ENCODE measurements around the gene PIGA.

The PIGA gene, protein sequence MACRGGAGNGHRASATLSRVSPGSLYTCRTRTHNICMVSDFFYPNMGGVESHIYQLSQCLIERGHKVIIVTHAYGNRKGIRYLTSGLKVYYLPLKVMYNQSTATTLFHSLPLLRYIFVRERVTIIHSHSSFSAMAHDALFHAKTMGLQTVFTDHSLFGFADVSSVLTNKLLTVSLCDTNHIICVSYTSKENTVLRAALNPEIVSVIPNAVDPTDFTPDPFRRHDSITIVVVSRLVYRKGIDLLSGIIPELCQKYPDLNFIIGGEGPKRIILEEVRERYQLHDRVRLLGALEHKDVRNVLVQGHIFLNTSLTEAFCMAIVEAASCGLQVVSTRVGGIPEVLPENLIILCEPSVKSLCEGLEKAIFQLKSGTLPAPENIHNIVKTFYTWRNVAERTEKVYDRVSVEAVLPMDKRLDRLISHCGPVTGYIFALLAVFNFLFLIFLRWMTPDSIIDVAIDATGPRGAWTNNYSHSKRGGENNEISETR

DNA sequence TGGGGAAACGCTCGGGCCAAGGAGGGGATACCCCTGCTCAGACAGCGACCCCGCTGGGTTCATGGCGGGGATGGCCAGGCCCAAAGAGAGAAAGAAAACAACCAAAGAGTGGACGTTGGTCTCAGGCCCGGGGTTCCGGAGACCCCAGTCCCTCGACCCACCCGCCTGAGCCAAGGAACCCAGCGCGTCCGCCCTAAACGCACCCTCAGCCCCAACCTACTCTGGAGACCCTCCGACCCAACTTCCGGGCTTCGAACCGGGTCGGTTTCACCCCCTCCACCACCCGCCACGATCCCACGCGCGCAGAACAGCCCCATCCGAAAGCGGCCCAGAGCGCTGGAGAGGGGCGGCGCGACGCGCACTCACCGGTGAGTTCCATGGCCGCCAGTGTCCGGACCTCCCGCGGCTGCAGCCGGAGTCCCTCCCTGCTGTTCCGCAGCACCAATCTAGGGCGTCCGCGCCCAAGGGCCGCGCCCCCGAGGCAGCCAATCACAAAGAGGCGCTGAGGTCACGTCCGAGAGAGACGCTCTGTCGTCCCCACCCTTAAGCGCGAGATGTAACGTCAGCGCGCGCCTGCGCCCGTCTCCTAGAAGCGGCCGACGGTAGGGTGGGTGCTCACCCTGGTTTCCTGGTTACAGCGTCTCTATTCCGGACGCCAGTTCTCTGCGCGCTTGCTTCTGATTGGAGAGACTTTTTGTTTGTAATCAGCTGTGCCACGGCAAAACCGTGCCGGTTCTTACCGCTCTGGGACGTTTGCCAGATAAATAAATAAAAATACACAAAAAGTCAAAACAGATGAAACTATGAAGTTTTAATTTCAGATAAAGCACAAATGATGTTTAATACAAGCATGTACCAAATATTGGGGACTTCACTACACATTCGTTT, at the start of gene PIGA:
PIGA (minus strand) TSS at position 389 of the 888 bp plus-strand sequence. CDS start 3,593 bp downstream, outside the sequence.
- peak; percentile 96 for DNase-seq

DNA sequence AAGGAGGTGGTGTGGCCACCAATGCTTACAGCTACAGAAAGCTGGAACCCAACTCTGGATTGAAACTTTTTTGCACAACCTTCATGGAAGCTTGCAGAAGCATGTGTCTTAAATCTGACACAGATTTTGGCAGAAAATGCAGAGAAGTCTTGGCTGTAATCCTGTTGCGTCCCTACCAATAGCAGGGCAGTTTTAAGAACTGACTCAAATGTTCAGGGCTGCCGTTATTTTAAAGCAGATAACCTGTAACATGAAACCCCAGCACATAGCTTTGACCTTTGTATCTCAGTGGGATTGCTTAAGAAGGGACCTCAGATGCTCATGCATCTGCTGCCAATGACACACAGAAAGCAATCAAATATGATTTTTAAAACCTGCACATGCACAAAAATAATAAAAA, 49.0 kb upstream of the PIGA start, which contains the start of gene VEGFD:
VEGFD (minus strand) TSS at position 110 of the 400 bp plus-strand sequence. CDS start 467 bp downstream, outside the sequence.
- DNase-seq = no peak

DNA sequence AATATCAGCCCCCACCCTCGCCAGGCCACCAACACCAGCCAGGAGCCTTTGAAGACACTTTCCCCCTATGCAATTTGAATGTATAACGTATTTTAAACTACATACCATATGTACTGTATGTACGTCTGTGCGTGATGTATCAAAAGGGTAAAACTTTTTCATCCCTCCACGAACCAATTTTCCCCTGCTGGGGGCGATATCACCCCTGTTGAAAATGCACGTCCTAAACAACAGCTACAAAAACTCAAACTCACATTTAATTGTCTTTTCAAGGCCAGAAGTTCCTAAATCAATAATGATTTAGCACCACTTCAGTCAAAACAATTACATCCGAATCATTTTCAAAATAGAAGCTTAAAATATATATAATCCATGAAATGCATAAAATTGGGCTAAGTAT, 47.5 kb upstream of the PIGA start:
- no peak for DNase-seq

DNA sequence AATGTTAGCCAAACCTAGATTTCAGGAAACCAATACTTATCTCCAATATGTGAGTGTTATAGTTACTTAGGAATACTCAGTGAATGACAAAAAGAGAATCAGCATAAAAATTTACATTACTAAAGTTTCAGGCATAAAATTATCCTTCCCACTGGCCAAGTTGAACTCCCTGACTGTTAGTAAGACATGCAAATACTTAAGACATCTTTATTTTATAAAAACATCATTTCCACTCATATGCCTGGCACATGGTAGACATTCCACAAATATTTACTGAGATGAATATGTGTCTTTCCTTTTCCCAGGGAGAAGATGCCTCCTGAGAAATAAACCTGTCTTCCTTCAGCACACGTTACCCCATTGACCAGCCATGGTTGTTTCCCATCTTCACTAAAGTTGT, 41.6 kb upstream of the PIGA start:
- DNase-seq = no peak

DNA sequence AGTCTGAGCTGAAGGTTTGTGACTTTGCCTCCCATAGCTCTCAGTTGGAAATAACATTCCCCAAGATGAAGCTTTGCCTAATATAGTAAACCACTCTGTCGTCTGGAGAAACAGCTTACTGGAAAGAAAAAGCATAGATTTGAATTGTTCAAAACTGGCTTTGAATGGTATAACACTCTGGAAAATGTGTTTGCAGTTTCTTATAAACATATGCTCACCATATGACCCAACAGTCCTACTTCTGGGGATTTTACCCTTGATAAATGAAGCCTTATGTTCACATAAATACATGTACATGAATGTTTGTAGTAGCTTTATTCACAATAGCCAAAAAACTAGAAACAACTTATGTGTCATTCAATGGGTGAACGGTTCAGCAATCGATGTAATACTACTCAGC, 38.7 kb upstream of the PIGA start:
- no peak for DNase-seq

DNA sequence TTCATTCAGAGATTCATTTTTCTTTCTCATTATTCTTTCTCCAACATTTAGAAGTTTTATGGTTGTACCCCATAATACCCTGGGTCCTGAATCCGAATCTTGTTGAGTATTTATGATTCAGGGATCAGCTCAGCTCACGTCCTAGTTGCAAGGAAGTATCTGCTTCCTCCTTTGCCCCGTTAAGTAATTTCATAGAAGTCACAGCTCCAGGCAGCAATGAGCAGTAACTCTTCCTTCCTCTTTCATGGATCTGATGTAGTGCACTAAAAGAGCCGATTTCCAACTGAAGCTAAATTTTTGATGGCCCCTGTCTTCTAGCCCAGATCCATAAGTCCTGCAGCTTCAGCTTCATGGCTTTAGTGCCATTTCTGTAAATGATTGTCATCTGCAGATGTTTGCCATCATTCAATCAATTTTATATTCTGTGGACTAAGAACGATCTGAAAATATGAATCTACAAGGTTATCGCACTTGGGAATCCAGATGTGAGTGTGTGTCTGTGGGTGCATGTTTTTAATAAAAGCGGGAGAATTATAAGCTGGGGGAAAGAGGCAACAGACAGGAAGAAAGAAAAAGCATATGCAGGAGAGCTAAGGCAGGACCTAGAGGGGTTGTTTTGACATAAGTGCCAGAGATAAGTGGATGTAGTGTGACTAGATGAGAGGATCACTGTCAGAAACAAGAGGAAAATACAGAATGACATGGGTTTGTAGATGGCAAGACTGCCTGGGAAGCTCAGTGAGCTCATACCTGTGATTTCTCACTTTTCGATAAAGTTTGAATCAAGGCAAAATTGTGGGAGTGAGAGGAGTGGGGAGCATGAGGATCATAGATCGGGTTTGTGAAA, 31.4 kb upstream of the PIGA start:
- DNase-seq = no peak

DNA sequence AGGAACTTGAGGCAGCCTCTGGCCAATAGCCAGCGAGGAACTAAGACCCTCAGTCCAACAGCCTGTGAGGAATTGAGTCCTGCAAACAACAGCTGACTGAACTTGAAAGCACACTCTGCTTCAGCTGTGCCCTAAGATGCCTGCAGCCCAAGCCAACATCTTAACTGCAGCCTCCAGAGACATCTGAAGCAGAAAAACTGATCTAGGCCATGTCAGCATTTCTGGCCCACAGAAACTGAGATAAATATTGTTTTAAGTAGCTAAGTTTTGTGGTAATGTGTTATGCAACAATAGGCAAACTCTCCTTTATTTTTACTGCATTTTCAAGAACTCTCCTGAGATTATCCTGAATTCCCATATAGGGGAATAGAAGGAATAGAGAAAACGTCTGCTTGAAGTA, 24.4 kb upstream of the PIGA start:
- DNase-seq = no peak

DNA sequence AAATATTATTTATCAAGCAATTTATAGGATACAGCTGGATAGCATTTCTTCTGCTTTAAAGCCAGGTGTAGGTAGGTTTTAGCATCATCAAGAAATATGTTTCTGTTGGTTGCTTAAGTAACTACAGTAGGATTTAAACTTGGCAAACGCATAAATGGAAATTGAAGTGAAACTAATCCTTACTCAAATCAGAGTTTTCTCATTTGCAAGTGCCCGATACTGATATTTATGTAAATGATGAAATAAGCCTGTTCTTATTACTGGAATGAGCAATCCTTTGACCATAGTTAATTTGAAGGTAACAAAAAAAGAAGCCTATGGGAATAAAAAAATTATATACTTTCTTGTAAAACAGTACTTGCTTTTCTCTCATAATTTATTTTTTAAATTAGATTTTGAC, 23.2 kb upstream of the PIGA start:
- no peak for DNase-seq

DNA sequence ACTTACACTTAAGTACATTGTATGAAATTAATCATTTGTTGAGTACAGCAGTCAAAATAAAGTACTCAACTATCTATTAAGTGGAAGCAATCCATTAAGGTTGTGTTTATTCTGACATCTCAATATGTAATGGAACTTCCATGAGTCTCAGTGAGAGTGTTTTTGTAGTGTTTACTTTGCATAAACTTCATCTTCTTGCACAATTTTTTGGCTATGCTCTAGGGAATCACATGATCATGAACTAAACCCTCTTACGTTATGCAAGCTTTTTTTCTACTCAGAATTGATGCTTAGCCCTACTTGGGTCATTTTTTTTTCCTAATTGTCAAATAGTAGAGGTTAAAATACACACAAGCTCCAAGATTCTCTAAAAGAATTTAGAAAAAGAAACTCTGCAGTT, 21.1 kb upstream of the PIGA start:
- DNase-seq = no peak

DNA sequence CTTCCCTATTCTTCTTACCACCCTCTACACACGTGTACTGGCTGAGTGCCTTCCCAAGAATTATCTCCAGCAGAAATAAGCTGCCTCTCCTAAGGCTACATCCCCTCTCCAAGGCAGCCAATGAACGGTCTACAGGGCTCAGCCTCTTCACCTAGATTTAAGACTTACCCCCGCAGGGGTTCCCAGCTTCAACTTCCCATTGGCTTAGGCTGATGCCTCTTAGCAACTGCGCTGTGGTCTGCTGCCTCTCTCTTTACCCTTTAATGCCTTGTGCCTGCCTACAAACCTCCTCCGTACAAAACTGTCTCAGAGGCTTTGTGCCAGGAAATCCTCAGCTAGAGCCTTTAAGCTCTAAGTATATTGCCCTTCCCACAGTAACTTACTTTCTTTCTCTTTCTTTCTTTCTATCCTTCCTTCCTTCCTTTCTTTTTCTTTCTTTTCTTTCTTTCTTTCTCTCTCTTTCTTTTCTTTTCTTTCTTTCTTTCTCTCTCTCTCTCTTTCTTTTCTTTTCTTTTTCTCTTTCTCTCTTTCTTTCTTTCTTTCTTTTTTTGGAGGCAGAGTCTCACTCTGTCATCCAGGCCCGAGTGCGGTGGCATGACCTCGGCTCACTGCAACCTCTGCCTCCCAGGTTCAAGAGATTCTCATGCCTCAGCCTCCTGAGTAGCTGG, 15.1 kb upstream of the PIGA start:
- no peak for DNase-seq

DNA sequence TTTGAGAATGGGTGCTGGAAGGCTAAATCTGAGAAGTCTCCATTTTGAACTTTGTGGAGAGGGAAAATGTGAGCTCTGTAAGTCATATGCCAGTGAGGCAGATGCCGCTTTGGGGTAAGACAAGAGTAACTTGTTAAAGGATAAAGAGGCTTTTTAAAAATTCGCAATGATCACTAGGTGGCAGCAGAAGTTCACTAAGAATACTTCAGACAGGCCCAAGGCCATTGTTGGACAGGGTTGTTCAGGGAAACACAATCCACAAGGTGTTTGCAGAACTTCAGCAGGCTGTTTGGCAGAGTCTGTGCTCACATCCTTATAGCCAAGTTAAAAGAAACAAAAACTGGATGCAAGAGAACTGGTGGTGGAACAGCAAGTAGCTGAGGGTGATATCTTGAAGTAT, 13.7 kb upstream of the PIGA start:
- DNase-seq = peak; percentile 64

DNA sequence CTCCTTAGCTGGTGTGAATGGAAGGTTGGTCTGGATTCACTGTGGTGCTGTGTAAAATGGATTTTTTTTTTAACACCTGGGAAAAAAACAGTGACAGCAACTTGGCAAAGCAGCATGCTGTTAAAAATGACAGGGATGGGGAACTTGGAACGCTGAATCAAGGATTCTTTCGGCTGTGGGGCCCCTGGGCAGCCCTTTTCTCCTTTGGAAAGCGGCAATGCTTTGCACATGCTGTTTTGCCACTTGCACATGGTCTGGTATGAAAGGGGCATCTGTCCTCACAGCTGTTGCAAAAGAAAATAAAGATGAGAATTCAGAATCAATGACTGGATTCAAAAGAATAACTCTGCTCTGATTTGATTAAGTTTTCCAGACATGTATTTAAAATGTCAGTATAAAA, 10.7 kb upstream of the PIGA start:
- DNase-seq = no peak

DNA sequence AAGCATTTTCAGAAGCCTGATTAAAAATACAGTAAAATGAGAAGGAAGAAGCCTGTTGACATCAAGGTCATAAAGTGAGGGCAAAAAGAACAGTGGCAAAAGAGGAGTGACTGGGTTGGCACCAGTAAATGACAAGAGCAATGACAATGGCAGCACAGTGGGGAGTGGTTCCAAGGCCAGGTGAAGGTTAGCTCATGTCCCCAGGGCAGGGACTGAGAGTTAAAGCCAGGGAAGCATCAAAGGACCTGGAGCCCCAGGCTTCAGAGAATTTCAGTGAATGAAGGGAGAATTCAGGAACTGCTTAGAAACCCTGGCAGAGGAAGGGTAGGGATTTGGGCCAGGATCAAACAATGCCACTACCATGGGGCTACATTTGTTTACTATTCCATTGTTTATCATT, 8.8 kb upstream of the PIGA start:
- peak; percentile 42 for DNase-seq

DNA sequence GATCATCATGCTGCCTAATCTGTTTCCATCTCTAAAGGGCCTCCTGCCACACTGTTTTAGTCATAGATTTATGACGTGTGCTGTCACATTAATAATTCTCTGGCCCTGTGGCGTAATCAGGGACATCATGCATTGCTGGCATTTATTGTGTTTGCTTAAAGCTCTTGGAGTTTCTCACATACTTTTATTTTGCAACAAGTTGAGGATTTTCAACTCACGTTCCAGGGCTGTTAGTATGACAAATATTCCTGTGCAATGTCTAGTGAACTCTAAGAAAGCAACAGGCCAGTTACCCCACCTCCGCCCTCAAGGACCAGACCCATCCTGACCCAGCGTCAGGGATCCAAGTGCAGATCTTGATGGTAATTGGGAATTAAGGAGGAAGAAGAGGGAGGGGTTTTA, 7.8 kb upstream of the PIGA start:
- DNase-seq = no peak

DNA sequence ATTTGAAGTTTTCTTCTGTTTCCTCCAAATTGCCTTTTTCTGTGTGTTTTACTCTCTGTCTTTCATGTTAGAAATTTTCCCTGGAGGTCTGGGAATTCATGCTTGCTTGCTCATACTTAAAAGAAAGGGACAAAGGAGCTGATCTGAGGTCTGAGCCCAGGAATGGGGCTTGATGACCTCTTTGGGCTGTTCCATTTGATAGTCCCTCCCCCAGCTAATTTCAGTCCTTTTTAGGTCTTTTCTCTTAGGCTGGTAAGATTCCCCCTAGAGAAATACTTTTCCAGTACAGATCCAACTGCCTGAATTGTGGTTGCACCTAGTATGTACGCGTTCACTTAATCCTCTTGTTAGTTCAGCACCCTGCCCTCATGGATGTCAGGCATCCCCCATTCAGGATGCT, 5.5 kb upstream of the PIGA start:
- no peak for DNase-seq

DNA sequence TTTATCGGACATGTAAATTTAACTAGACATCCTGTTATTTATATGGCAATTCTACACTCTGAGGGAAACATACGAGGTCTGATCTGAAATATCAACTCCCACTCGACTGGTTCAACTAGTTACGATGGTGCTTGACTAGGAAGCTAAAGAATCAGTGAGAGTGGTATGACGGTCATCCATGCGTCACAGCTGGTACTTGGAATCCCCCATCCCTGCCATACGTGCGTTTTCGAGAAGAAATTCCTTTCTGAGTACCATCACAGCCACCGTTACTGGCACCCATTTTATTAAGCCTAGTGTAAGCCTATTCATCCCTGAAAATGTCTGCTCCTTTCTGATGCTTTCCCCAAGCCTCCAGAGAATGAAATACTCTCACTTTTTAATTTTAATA, 695 bp upstream of the PIGA start:
- peak; percentile 17 for DNase-seq

DNA sequence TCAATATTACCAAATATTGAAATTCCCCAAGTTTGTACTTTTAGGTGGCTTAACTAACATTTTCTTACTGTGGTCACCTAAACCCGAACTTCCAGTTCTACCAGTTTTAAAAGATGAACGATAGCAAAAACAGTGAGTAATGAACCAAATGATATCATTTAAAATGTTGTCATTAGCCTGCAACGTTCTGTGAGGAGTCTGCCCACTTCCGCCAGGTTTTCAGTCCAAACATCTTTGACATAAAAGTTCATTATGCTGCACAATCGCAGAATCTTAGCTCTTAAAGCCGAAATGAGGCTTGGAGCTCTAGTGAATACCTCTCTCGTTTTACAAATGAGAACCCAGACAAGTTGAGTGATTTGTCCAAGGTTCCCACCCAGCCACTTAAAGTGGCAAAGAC, 762 bp downstream of the PIGA start:
- DNase-seq = no peak

DNA sequence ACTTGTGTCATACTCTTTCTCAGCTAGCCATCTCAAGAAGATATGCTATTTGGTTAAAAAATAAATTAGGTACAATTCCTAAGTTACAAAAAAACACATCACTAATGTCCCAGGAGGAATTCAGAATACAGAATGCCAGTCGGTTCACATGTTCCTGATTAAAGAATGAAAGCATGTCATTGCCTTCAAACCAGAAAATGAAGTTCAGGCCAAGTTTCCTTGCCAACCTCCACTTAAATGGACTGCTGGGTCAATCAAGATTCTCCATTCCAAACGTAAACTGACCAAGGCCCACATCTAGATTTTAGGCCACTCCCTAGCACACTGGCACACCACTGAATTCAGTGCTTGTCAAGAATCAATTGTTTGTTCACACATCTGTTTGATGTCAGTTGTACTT, 6.5 kb downstream of the PIGA start:
- DNase-seq = no peak

DNA sequence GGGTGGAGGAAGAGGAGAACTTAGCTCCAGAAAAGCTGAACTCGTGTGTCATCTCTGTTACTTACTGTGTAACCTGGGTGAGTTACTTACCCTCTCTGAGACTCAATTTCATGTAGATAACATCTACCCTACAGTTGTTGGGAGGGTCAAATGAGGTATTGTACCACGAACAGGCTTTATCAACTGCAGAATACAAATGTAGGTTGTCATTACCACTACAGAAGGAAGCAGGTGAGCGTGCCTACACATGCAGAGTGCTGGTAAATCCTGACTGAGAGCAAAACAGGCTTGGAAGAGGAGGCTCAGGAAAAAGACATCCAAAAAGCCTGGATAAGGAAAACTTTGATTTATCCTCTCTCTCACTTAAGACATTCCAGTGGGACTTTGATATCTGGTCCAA, 7.2 kb downstream of the PIGA start:
- DNase-seq = no peak

DNA sequence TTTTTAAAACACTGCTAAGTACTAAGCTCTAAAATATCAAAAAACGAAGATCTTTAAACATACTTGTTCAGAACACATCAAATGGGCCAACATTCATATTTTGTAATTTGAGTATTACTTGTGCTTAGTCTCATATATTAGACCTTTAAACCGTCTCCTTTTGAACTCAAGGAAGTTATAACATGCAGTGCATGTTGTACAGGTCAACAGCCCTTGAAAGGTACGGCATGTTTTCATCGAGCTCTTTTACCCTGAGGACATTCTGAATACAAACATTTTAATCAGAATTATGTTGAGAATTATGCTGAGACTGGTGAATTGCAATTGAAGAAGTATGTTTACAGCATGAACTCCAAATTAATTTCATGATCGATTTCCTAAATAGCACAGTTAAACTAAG, 12.9 kb downstream of the PIGA start:
- DNase-seq = no peak

DNA sequence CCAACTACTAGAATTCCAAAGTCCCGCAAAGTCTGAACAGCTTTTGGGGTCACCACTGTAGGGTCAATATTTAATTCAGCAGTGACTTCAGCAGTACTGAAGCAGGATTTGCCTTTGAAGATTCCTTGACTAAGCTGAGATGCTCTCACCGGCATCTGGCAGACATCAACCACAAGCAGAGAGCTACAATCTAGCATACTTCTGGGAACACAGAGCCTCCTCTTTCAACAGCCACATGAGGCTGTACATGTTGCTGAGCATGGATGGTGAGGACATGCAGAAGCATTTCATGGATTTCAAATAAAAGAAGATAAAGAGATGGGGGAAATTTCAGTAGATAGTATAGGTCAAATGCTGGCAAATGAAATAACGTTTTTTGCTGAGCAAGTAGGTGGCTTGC, 13.3 kb downstream of the PIGA start:
- DNase-seq = no peak

DNA sequence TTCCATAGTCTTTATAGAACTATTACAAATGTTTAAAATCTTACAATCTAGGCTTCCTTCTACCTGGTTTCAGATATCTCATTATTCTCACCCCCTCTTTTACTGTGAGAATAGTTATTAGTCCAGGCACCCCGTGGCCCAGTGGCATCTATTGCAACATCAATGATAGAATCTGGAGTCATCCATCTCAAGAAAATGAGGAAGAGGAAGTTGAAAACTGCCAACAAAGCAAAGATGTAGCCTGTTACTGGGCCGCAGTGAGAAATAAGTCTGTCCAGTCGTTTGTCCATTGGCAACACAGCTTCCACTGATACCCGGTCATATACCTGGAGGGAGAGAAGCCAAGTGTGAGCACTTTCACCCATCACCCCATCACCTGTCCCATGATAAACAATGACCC, 13.9 kb downstream of the PIGA start:
- no peak for DNase-seq
